Measurements from ENCODE around the gene CTCFL. TPM values are rescaled to one million over a fixed set of nuclear protein-coding genes. Genes with fewer than 3 reads are reported as not detected.
"Not testable (repeated sequence)": the region's sequence is repeated elsewhere in the genome, so short reads cannot be mapped to it uniquely, and the experiment has no call there.

CTCFL gene
- total RNA-seq, 4 donors from 2014 or later = 0.13 to 0.46 TPM; not detected in 2

DNA sequence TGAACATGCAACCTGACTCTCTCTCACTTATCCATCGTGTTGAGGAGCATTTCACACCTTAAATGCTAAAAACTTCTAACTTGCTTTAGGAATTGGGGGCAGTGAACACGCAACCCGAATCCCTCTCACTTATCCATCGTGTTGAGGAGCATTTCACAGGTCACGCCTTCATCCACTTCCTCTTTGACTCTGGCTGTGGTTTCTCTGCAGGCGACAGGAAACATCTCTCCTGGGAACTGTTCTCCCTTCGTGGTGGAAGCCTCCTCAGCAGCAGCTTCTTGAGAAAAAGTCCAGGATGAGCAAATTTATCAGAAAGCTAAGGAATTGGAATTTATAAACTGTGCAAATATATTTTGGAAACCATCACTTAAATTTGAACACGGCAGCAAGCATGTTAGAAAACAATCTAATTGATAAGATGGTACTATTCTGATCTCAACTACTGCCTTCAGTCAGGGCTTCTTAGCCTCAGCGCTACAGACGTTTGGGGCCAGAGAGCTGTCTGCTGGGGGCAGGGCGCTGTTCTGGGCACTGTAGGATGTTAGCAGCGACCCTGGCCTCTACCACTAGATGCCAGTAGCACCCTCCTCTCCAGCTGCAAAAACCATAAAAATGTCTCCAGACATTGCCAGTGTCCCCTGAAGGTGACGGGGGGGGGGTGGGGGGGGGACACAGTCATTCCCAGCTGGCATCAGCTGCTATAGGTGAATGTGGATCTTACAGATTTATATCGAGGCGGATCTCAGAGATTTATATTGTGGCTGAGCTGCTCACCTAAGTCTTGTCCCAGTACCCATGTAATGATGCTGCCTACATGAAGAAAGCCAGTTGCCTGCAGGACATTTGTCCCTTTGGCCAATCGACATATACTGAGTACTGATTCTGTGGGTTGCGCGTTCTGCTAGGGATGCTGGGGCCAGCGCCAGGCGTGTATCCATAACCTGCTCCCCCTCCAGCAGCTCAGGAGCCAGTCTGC lies 26.2 kb downstream of the CTCFL start:
- Histone ChIP-seq H3K4me1 (peaks cover 0 to 12% of the 10 kb centered on the region in 2 donors), H3K27ac (no peak overlapping the region), H3K27me3 (no peaks in the 10 kb centered on the region), H3K4me3 (replicated peaks in 1 of 3) (no peak overlapping the region), H3K9me3 (no peaks in the 10 kb centered on the region), H3K36me3 (no peaks in the 10 kb centered on the region)
- DNase-seq = peak; percentile 28 to 51
- TF ChIP-seq POLR2A (IDR thresholded peaks at IDR 0.05) = no peak
- peak in 2 of 6 experiments; percentile 10 to 24 for TF ChIP-seq CTCF (IDR thresholded peaks at IDR 0.05)
- intact Hi-C loops (cut with DNase I) = loop anchor here (5.0 kb wide), 1 partner anchor 116 kb away; no protein-coding TSS in a partner anchor
- WGBS, 2 donors = 49 to 51% methylated on average over 17 to 20 of the region's 20 CpGs

DNA sequence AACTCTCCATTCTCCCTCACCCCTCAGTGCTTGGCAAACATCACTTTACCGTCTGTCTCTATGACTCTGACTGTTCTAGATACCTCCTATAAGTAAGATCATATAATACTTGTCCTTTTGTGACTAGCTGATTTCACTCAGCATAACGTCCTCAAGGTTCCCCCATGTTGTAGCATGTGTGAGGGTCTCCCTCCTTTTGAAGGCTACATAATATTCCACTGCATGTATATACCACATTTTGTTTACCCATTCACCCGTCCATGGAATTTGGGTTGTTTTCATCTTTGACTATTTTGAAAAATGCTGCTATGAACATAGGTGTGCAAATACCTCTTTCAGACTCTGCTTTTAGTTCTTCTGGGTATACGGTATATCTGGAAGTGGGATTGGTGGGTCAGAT lies 28.3 kb downstream of the CTCFL start:
- H3K9me3 ChIP-seq = no peaks in the 10 kb centered on the region
- no peak overlapping the region for H3K4me3 ChIP-seq (replicated peaks in 1 of 3)
- WGBS, 2 donors = 84 to 88% methylated on average over 4 of the region's 4 CpGs
- H3K27me3 ChIP-seq = no peaks in the 10 kb centered on the region
- intact Hi-C loops (cut with DNase I) = loop anchor here (5.0 kb wide), 1 partner anchor 114 kb away; no protein-coding TSS in a partner anchor
- no peak for TF ChIP-seq CTCF (IDR thresholded peaks at IDR 0.05)
- no peak for TF ChIP-seq POLR2A (IDR thresholded peaks at IDR 0.05)
- H3K27ac ChIP-seq = no peak overlapping the region
- no peaks in the 10 kb centered on the region for H3K36me3 ChIP-seq
- no peak for DNase-seq
- peaks cover 0 to 12% of the 10 kb centered on the region in 2 donors for H3K4me1 ChIP-seq

- no peaks in the 10 kb centered on the region for H3K9me3 ChIP-seq
- DNase-seq = no peak
- H3K36me3 ChIP-seq = no peaks in the 10 kb centered on the region
- TF ChIP-seq CTCF (IDR thresholded peaks at IDR 0.05) = no peak
- TF ChIP-seq POLR2A (IDR thresholded peaks at IDR 0.05) = no peak
- intact Hi-C loops (cut with DNase I) = loop anchor here (5.0 kb wide), 1 partner anchor 114 kb away; no protein-coding TSS in a partner anchor
- no peaks in the 10 kb centered on the region for H3K27me3 ChIP-seq
- peaks cover 0 to 7% of the 10 kb centered on the region in 2 donors for H3K4me1 ChIP-seq
- WGBS, 2 donors = 77 to 80% methylated on average over 11 of the region's 11 CpGs
- no peak overlapping the region for H3K27ac ChIP-seq
- no peak overlapping the region for H3K4me3 ChIP-seq (replicated peaks in 1 of 3)
These were observed 29.0 kb downstream of the CTCFL start for GRCh38 chr20:57495978-57496377.

GRCh38 chr20:57493091-57493615 lies 31.8 kb downstream of the CTCFL start:
- Histone ChIP-seq H3K4me1 (peaks cover 0 to 3% of the 10 kb centered on the region in 2 donors), H3K27ac (no peak overlapping the region), H3K9me3 (no peaks in the 10 kb centered on the region), H3K27me3 (no peaks in the 10 kb centered on the region), H3K36me3 (no peaks in the 10 kb centered on the region), H3K4me3 (replicated peaks in 1 of 3) (no peak overlapping the region)
- DNase-seq = no peak
- 72 to 80% methylated on average over 5 to 10 of the region's 10 CpGs for WGBS, 2 donors
- intact Hi-C loops (cut with DNase I) = no loop called here
- TF ChIP-seq POLR2A (IDR thresholded peaks at IDR 0.05) (no peak), CTCF (IDR thresholded peaks at IDR 0.05) (no peak)

GRCh38 chr20:57491373-57491772 lies 33.6 kb downstream of the CTCFL start:
- no peak for DNase-seq
- Histone ChIP-seq H3K27me3 (no peaks in the 10 kb centered on the region), H3K36me3 (no peaks in the 10 kb centered on the region), H3K27ac (no peak overlapping the region), H3K4me3 (replicated peaks in 1 of 3) (no peak overlapping the region), H3K9me3 (no peaks in the 10 kb centered on the region), H3K4me1 (peaks cover 0 to 3% of the 10 kb centered on the region in 2 donors)
- TF ChIP-seq POLR2A (IDR thresholded peaks at IDR 0.05) = no peak
- TF ChIP-seq CTCF (IDR thresholded peaks at IDR 0.05) = no peak
- intact Hi-C loops (cut with DNase I) = no loop called here
- 80 to 87% methylated on average over 6 of the region's 6 CpGs for WGBS, 2 donors

DNA sequence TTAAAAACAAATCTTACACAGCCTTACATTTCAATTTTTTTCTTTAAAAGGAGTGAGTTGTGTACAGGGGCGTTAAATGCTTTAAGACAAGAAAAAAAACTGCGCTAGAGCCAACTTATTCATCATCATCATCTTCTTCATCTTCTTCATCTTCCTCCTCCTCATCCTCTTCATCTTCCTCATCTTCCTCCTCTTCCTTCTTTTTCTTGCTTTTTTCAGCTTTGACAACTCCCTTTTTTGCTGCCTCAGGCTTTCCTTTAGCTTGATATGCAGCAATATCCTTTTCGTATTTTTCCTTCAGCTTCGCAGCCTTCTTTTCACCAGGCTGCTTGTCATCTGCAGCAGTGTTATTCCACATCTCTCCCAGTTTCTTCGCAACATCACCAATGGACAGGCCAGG lies 36.7 kb downstream of the CTCFL start:
- H3K27me3 ChIP-seq; H3K36me3 ChIP-seq; H3K4me3 ChIP-seq (replicated peaks in 1 of 3); H3K9me3 ChIP-seq; DNase-seq; H3K27ac ChIP-seq; H3K4me1 ChIP-seq; intact Hi-C loops (cut with DNase I): not testable (repeated sequence)
- 96% methylated on average over 5 of the region's 5 CpGs for WGBS, 2 donors
